ENCODE results near the gene SNX6. TPM values are rescaled to one million over a fixed set of nuclear protein-coding genes. Genes with fewer than 3 reads are reported as not detected.
"Not testable (repeated sequence)": the region's sequence is repeated elsewhere in the genome, so short reads cannot be mapped to it uniquely, and the experiment has no call there.

SNX6 gene
- total and polyA plus RNA-seq, 2 experiments from 2014 or later, result 110 to 157 TPM

DNA sequence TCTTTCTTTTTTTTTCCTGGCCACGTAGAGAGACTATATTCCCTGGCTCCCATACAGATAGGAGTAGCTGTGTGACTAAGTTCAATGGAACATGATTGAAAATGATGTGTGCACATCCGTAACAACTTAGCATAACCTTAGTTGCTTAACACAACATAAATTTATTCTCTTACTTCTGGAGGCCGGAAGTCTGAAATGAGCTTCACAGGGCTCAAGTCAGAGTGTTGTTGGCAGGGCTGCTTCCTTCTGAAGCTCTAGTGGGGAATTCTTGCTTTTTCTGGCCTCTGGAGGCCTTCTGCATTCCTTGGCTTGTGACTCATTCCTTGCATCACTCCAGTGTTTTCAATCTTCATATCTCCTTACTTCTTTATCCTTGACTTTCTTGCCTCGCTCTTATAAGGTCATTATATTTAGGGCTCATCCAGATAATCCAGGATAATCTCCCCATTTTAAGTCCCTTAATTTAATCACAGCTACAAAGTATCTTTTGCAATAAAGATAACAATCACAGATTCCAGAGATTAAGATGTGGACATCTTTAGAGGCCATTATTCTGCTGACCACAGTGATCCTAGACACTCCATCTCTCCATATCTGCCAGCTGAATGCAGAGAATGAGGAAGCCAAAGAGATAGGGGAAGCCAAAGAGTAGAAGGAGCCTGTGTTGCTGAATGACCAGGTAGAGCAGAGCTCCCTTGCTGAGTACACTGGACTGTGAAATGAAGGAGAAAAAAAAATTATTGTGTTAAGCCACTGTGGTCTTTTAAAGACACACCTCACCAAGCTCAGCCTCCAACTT is 21.0 kb upstream of the SNX6 start (continued):
- TF ChIP-seq ZNF462 (CRISPR knock-in tag; IDR thresholded peaks at IDR 0.05), result no peak

- not testable (repeated sequence) for H3K4me2 ChIP-seq; H3K9me2 ChIP-seq (ENCODE audit: insufficient read depth); H3K4me3 ChIP-seq; H4K20me1 ChIP-seq (replicated peaks; ENCODE audit: insufficient read depth); H3K9me3 Mint-ChIP-seq; DNase-seq (ENCODE audit: low spot score); H3F3A ChIP-seq (replicated peaks; ENCODE audit: low read depth); H3K4me1 ChIP-seq (ENCODE audit: insufficient read depth); H3K36me3 Mint-ChIP-seq (ENCODE audit: low read depth); ATAC-seq; H3K4me3 Mint-ChIP-seq; H3K79me2 ChIP-seq (replicated peaks; ENCODE audit: insufficient read depth); H2AFZ ChIP-seq; H3K27ac ChIP-seq (ENCODE audit: low read depth); H3K36me3 ChIP-seq (ENCODE audit: insufficient read depth); H3K4me1 Mint-ChIP-seq; H3K27me3 ChIP-seq (ENCODE audit: insufficient read depth); H3K27ac Mint-ChIP-seq; H3K27me3 Mint-ChIP-seq (ENCODE audit: insufficient read depth, low read depth, poor library complexity)
Observed at GRCh38 chr14:34650006-34650405, 20.1 kb upstream of the SNX6 start.

DNA sequence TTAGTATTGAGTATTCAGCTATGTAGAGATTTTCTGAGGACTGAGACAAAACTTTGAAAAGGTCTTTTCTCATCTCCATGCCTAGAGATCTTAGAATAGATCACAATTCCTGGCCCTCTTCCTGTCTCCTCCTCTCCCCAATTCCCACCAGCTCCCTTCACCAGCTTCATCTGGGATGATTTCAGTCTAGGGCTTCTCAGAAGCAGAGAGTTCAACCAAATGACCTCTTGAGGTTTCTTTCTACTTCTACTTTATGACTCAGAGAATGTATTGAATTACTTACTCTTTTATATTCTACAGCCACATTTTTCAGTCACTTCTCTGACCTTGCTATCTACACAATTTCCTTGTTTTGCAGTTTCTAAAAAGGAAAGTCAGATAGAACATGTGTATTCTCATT is 19.4 kb upstream of the SNX6 start:
- no peak overlapping the region for H3K27ac ChIP-seq (ENCODE audit: low read depth)
- no peak overlapping the region for H3K4me3 Mint-ChIP-seq
- no peak overlapping the region for H3K4me3 ChIP-seq
- no peaks in the 10 kb centered on the region for H3K4me1 Mint-ChIP-seq
- no peaks in the 10 kb centered on the region for H3K79me2 ChIP-seq (replicated peaks; ENCODE audit: insufficient read depth)
- H2AFZ ChIP-seq, result no peak overlapping the region
- no peak for ATAC-seq
- no peaks in the 10 kb centered on the region for H3K9me3 Mint-ChIP-seq
- DNase-seq (ENCODE audit: low spot score), result no peak
- H3K27ac Mint-ChIP-seq, result no peak overlapping the region
- H4K20me1 ChIP-seq (replicated peaks; ENCODE audit: insufficient read depth), result no peaks in the 10 kb centered on the region
- no peaks in the 10 kb centered on the region for H3K36me3 ChIP-seq (ENCODE audit: insufficient read depth)
- peaks cover 3% of the 10 kb centered on the region for H3K27me3 Mint-ChIP-seq (ENCODE audit: insufficient read depth, low read depth, poor library complexity)
- H3K4me1 ChIP-seq (ENCODE audit: insufficient read depth), result no peaks in the 10 kb centered on the region
- no peaks in the 10 kb centered on the region for H3K36me3 Mint-ChIP-seq (ENCODE audit: low read depth)
- no peaks in the 10 kb centered on the region for H3K9me2 ChIP-seq (ENCODE audit: insufficient read depth)
- H3K27me3 ChIP-seq (ENCODE audit: insufficient read depth), result no peaks in the 10 kb centered on the region
- H3F3A ChIP-seq (replicated peaks; ENCODE audit: low read depth), result no peaks in the 10 kb centered on the region
- no peak overlapping the region for H3K4me2 ChIP-seq
- TF ChIP-seq EZH2phosphoT487 (IDR thresholded peaks at IDR 0.05; ENCODE audit: unreplicated experiment) (no peak), POLR2AphosphoS5 (IDR thresholded peaks at IDR 0.05; ENCODE audit: low read depth) (no peak), ZNF114 (CRISPR knock-in tag; IDR thresholded peaks at IDR 0.05) (no peak), NANOG (IDR thresholded peaks at IDR 0.05; ENCODE audit: borderline replicate concordance) (no peak), JUNB (IDR thresholded peaks at IDR 0.05; ENCODE audit: unreplicated experiment) (no peak), ZNF331 (CRISPR knock-in tag; IDR thresholded peaks at IDR 0.05; ENCODE audit: low read depth) (no peak), STAT1 (IDR thresholded peaks at IDR 0.05; ENCODE audit: unreplicated experiment) (no peak)
- TF ChIP-seq, protein P1, sequence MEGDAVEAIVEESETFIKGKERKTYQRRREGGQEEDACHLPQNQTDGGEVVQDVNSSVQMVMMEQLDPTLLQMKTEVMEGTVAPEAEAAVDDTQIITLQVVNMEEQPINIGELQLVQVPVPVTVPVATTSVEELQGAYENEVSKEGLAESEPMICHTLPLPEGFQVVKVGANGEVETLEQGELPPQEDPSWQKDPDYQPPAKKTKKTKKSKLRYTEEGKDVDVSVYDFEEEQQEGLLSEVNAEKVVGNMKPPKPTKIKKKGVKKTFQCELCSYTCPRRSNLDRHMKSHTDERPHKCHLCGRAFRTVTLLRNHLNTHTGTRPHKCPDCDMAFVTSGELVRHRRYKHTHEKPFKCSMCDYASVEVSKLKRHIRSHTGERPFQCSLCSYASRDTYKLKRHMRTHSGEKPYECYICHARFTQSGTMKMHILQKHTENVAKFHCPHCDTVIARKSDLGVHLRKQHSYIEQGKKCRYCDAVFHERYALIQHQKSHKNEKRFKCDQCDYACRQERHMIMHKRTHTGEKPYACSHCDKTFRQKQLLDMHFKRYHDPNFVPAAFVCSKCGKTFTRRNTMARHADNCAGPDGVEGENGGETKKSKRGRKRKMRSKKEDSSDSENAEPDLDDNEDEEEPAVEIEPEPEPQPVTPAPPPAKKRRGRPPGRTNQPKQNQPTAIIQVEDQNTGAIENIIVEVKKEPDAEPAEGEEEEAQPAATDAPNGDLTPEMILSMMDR (conservative IDR thresholded peaks at IDR 0.05; ENCODE audit: low read depth in 2 of 2), result no peak
- TF ChIP-seq, protein P2, sequence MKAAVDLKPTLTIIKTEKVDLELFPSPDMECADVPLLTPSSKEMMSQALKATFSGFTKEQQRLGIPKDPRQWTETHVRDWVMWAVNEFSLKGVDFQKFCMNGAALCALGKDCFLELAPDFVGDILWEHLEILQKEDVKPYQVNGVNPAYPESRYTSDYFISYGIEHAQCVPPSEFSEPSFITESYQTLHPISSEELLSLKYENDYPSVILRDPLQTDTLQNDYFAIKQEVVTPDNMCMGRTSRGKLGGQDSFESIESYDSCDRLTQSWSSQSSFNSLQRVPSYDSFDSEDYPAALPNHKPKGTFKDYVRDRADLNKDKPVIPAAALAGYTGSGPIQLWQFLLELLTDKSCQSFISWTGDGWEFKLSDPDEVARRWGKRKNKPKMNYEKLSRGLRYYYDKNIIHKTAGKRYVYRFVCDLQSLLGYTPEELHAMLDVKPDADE (IDR thresholded peaks at IDR 0.05), result no peak
